Prostate gland (tissue), 2 donors: Measurements from ENCODE around the gene LOXHD1.

ENCODE experiments used
- CTCF ChIP-seq, 4 experiments: fragments of 200-600 bp in 2 of 4; fragments of 450-650 bp in 2 of 4; sonication (generic) in 2 of 4; IDR thresholded peaks; 1 replicate in 3 of 4; 2 replicates in 1 of 4; pipeline ENCODE4 v1.5.1; 2016 to 2019; ENCODE audit warnings: antibody characterized with exemption in 4 of 4, mild to moderate bottlenecking in 2 of 4, moderate library complexity in 2 of 4
- POLR2A ChIP-seq: fragments of 450-650 bp; IDR thresholded peaks from one replicate; pipeline ENCODE4 v1.6.1; 2016; ENCODE audit warnings: antibody characterized with exemption, mild to moderate bottlenecking
- POLR2AphosphoS5 ChIP-seq: sonication (generic); formaldehyde crosslinking; IDR thresholded peaks from one replicate; pipeline ENCODE4 v1.6.1; 2017; ENCODE audit warnings: antibody characterized with exemption

- TF ChIP-seq CTCF (IDR thresholded peaks at IDR 0.05) = no peak
- TF ChIP-seq POLR2AphosphoS5 = no peak
- TF ChIP-seq POLR2A = no peak
Observed at GRCh38 chr18:46570134-46570533, 86.9 kb downstream of the LOXHD1 start.
